B cell (primary cell): ENCODE measurements around the gene CHPF2. TPM values are rescaled to one million over a fixed set of nuclear protein-coding genes. Genes with fewer than 3 reads are reported as not detected.

Experiments
- ATAC-seq: fragments of 200-7000 bp; cut with Tn5 transposase; one replicate; pipeline ENCODE4 v1.10.0; 2021; ENCODE audit warnings: low read depth, mild to moderate bottlenecking, moderate number of reproducible peaks, moderate library complexity
- CTCF ChIA-PET: fragments of 350-600 bp; sonication (Branson Sonifier 250); formaldehyde crosslinking; loops from one replicate; lab custom pipeline; 2021; ENCODE audit warnings: antibody characterized with exemption, inconsistent platforms; lab: Charles Lee
- POLR2A ChIA-PET: fragments of 350-600 bp; sonication (Branson Sonifier 250); formaldehyde crosslinking; loops from one replicate; lab custom pipeline; 2021; ENCODE audit warnings: antibody characterized with exemption; lab: Charles Lee
- DNase-seq: peaks from one replicate; pipeline ENCODE4 v3.0.0; 2013
- H2AFZ ChIP-seq: 2 replicates; pipeline ENCODE4 v1.6.1; 2012; ENCODE audit warnings: mild to moderate bottlenecking, low read depth, low read length; ENCODE audit not compliant: insufficient read depth, poor library complexity, severe bottlenecking
- H3K27ac ChIP-seq, 2 donors: 1 replicate in 1 of 2; 2 replicates in 1 of 2; pipeline ENCODE4 v1.5.1; 2012 to 2013; ENCODE audit warnings: low read length in 2 of 2, mild to moderate bottlenecking in 2 of 2, moderate library complexity in 1 of 2
- H3K27me3 ChIP-seq, 4 experiments: fragments of 200-600 bp in 1 of 4; sonication (generic) in 1 of 4; replicated peaks in 1 of 4; 1 replicate in 2 of 4; 2 replicates in 2 of 4; pipeline versions ENCODE4 v1.6.1 to v1.7.0; 2013 to 2016; ENCODE audit warnings: low read length in 3 of 4, mild to moderate bottlenecking in 2 of 4, mixed read lengths in 1 of 4, moderate library complexity in 1 of 4; ENCODE audit not compliant: insufficient read depth in 4 of 4, control insufficient read depth in 3 of 4; ENCODE audit errors: control extremely low read depth in 1 of 4
- H3K36me3 ChIP-seq, 2 experiments: replicated peaks in 1 of 2; 1 replicate in 1 of 2; 2 replicates in 1 of 2; pipeline versions ENCODE4 v1.6.1 to v1.7.1; 2013; ENCODE audit warnings: low read length in 1 of 2; ENCODE audit not compliant: insufficient read depth in 2 of 2, control insufficient read depth in 1 of 2; ENCODE audit errors: control extremely low read depth in 1 of 2, extremely low read depth in 1 of 2
- H3K4me1 ChIP-seq, 2 donors: fragments of 200-600 bp in 1 of 2; sonication (generic) in 1 of 2; 1 replicate in 1 of 2; 2 replicates in 1 of 2; pipeline versions ENCODE4 v1.5.1 to v1.6.1; 2013 to 2017; ENCODE audit warnings: low read length in 2 of 2; ENCODE audit not compliant: control insufficient read depth in 2 of 2, insufficient read depth in 2 of 2
- H3K4me2 ChIP-seq: replicated peaks from 2 replicates; pipeline ENCODE3; 2012; ENCODE audit warnings: mild to moderate bottlenecking, low read depth, low read length; ENCODE audit not compliant: poor library complexity, severe bottlenecking
- H3K4me3 ChIP-seq, 5 experiments: fragments of 200-600 bp in 1 of 5; sonication (generic) in 1 of 5; 1 replicate in 3 of 5; 2 replicates in 2 of 5; pipeline versions ENCODE4 v1.5.1 to v1.7.0; 2011 to 2016; ENCODE audit warnings: low read length in 4 of 5, mild to moderate bottlenecking in 4 of 5, low read depth in 2 of 5, control low read depth in 1 of 5, moderate library complexity in 1 of 5; ENCODE audit not compliant: insufficient read depth in 1 of 5; ENCODE audit errors: control extremely low read depth in 1 of 5, extremely low read depth in 1 of 5
- H3K79me2 ChIP-seq: fragments of 200-600 bp; sonication (generic); one replicate; pipeline ENCODE4 v1.6.0; 2016; ENCODE audit warnings: low read length; ENCODE audit not compliant: control insufficient read depth, insufficient read depth
- H3K9ac ChIP-seq: fragments of 200-600 bp; sonication (generic); 2 replicates; pipeline ENCODE4 v1.6.1; 2017; ENCODE audit warnings: mild to moderate bottlenecking, low read length, moderate library complexity
- H3K9me3 ChIP-seq, 3 donors: one replicate each; pipeline versions ENCODE4 v1.6.1 to v1.7.1; 2013; ENCODE audit warnings: low read length in 2 of 3; ENCODE audit not compliant: control insufficient read depth in 2 of 3, insufficient read depth in 1 of 3; ENCODE audit errors: control extremely low read depth in 1 of 3
- H4K20me1 ChIP-seq: 2 replicates; pipeline ENCODE4 v1.6.0; 2012; ENCODE audit warnings: mild to moderate bottlenecking, low read length; ENCODE audit not compliant: insufficient read depth, control insufficient read depth, poor library complexity, severe bottlenecking
- H3K27ac Mint-ChIP-seq: one replicate; pipeline ENCODE4 v1.8.0; 2021; ENCODE audit warnings: mixed read lengths
- H3K27me3 Mint-ChIP-seq: one replicate; pipeline ENCODE4 v1.8.0; 2021; ENCODE audit warnings: mixed read lengths
- H3K4me1 Mint-ChIP-seq: one replicate; pipeline ENCODE4 v1.8.0; 2021; ENCODE audit warnings: mixed read lengths
- H3K4me3 Mint-ChIP-seq: one replicate; pipeline ENCODE4 v1.8.0; 2021; ENCODE audit warnings: mixed read lengths
- H3K9me3 Mint-ChIP-seq: one replicate; pipeline ENCODE4 v1.8.0; 2022; ENCODE audit warnings: mixed read lengths; ENCODE audit not compliant: insufficient read depth
- EZH2 ChIP-seq: IDR thresholded peaks from 2 replicates; pipeline ENCODE4 v1.6.1; 2012; ENCODE audit warnings: borderline replicate concordance, low read depth, mild to moderate bottlenecking, moderate library complexity, low read length; ENCODE audit not compliant: insufficient read depth, poor library complexity, severe bottlenecking
- WGBS: methylation state at CpG from one replicate; pipeline ENCODE4 v1.1.5; 2013; ENCODE audit warnings: missing lambda C conversion rate; ENCODE audit not compliant: insufficient coverage; 5-methylcytosine and 5-hydroxymethylcytosine counted together
- intact Hi-C: fragments of 100-400 bp; cut with micrococcal nuclease; formaldehyde crosslinking; loops from one replicate; pipeline ENCODE4 v1.10.0; 2022
- polyA plus RNA-seq: library from polyadenylated mRNA; depleted of rRNA; stranded (reverse); fragments of >200 nt; gene quantifications from 2 replicates; pipeline ENCODE4 v1.2.3, GENCODE V29; 2012
- total RNA-seq, 2 donors: library from RNA; stranded (reverse); fragments of 120-200 nt in 1 of 2; gene quantifications; 1 replicate in 1 of 2; 2 replicates in 1 of 2; pipeline versions ENCODE4 v1.2.3 to v1.2.4, GENCODE V29; 2013 to 2022
- TF ChIP-seq, protein P1 (sequence below): fragments of 200-600 bp; IDR thresholded peaks from one replicate; pipeline ENCODE4 v1.8.0; 2022; ENCODE audit warnings: antibody characterized with exemption, mild to moderate bottlenecking

Gene CHPF2
- total and polyA plus RNA-seq, 2 donors (not counting 1 experiment from before 2014, with no cell fraction given): 39.4 to 39.9 TPM

DNA sequence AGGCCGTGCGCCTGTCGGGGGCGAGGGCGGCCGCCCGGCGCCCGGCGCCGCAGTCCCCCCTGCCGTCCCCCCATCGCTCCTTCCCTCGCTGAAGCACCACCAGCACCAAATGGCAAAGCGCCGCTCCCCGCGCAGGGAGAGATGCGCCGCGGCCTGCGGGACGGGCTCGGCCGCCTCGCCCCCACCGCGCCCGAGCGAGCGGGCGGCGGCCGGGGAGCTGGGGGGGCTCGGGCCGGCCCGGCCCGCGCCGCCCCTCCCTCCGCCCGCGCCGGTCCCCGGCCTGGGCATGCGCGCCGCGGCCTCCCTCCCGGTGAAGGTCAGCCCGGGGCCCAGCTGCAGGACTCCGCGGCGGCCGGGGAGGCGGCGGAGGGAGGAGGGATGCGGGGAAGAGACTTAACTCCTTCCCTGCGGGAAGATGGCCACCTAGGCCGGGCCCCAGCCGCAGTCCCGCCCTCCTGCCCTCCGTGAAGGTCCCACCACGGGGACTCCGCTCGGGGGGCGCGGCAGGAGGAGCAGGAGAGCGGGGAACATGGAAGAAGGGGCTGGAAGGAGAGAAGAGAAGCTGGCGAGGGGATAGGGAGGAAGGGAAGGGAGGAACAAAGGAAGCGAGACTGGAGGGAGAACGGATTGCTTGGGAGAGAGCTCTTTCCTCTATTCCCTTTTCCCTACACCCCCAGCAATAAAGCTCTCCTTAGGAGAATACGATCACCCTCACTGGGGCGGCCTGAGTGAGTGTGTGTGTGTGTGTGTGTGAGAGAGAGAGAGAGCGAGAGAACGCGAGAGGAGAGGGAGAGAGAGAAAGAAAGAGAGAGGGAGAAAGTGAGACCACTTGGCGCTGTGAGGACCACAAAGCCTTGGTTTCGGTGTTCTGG lies 19.6 kb downstream of the CHPF2 start:
- Histone ChIP-seq H3K4me1 (peaks cover 23 to 30% of the 10 kb centered on the region in 2 donors), H3K27ac (no peak overlapping the region), H3K9ac (peak overlapping the region; percentile 48), H3K4me3 (peak overlapping the region in 4 of 5 experiments; percentile 19 to 47 (median 41)), H2AFZ (peak overlapping the region; percentile 70), H3K9me3 (peaks cover 0 to under 1% (median 0%) of the 10 kb centered on the region in 3 donors), H4K20me1 (no peaks in the 10 kb centered on the region), H3K4me2 (peak overlapping the region; percentile 87), H3K79me2 (no peaks in the 10 kb centered on the region), H3K36me3 (no peaks in the 10 kb centered on the region), H3K27me3 (peaks cover 0 to 52% (median 20%) of the 10 kb centered on the region in 4 experiments)
- ChIA-PET POLR2A (interaction anchor here (0.6 to 0.9 kb wide), 3 partner anchors 19 to 123 kb away, joined by 3 read pairs; partner anchors contain the start of genes ABCF2 and CHPF2), CTCF (interaction anchor here (2.0 kb wide), 1 partner anchor 8 kb away, joined by 8 read pairs; no protein-coding TSS in a partner anchor)
- Mint-ChIP-seq H3K27ac (no peak overlapping the region), H3K4me1 (peaks cover 31% of the 10 kb centered on the region), H3K27me3 (peaks cover 57% of the 10 kb centered on the region), H3K9me3 (no peaks in the 10 kb centered on the region), H3K4me3 (peak overlapping the region; percentile 86)
- TF ChIP-seq, protein P1, sequence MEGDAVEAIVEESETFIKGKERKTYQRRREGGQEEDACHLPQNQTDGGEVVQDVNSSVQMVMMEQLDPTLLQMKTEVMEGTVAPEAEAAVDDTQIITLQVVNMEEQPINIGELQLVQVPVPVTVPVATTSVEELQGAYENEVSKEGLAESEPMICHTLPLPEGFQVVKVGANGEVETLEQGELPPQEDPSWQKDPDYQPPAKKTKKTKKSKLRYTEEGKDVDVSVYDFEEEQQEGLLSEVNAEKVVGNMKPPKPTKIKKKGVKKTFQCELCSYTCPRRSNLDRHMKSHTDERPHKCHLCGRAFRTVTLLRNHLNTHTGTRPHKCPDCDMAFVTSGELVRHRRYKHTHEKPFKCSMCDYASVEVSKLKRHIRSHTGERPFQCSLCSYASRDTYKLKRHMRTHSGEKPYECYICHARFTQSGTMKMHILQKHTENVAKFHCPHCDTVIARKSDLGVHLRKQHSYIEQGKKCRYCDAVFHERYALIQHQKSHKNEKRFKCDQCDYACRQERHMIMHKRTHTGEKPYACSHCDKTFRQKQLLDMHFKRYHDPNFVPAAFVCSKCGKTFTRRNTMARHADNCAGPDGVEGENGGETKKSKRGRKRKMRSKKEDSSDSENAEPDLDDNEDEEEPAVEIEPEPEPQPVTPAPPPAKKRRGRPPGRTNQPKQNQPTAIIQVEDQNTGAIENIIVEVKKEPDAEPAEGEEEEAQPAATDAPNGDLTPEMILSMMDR: no peak
- no peak for TF ChIP-seq EZH2
- under 1% methylated on average over 59 of the region's 79 CpGs for WGBS
- ATAC-seq (peak; percentile 26), DNase-seq (peak; percentile 65)
- intact Hi-C loops: no loop called here

DNA sequence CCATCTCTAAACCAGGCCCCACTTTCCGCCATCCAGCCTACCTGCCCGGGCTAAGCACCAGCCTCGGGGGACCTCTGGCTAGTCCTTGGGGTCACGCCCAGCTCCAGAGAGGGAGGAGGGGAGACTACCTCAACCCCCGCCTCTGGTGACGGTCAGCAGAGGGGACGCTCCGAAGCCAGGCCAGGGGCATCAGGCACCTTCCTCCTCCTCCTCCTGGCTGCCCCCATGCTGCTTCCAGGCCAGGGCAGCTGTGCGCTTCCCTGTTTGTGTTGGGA lies 20.2 kb downstream of the CHPF2 start:
- H3K27ac ChIP-seq: no peak overlapping the region
- CTCF ChIA-PET: interaction anchor here (2.0 kb wide), 1 partner anchor 9 kb away, joined by 8 read pairs; no protein-coding TSS in a partner anchor
- peaks cover 20 to 28% of the 10 kb centered on the region in 2 donors for H3K4me1 ChIP-seq
- H3K4me2 ChIP-seq: peak overlapping the region; percentile 87
- peak overlapping the region; percentile 86 for H3K4me3 Mint-ChIP-seq
- intact Hi-C loops: no loop called here
- peaks cover 0 to 47% (median 17%) of the 10 kb centered on the region in 4 experiments for H3K27me3 ChIP-seq
- H3K27me3 Mint-ChIP-seq: peaks cover 60% of the 10 kb centered on the region
- ATAC-seq (no peak), DNase-seq (no peak)
- TF ChIP-seq, protein P1: no peak
- TF ChIP-seq EZH2: no peak
- no peak overlapping the region for H3K9ac ChIP-seq
- no peak overlapping the region for H2AFZ ChIP-seq
- H3K79me2 ChIP-seq: no peaks in the 10 kb centered on the region
- H3K9me3 Mint-ChIP-seq: no peaks in the 10 kb centered on the region
- peaks cover 29% of the 10 kb centered on the region for H3K4me1 Mint-ChIP-seq
- no CpG with 5 or more reads among the region's 9 CpGs for WGBS
- H3K9me3 ChIP-seq: no peaks in the 10 kb centered on the region
- H3K4me3 ChIP-seq: no peak overlapping the region
- POLR2A ChIA-PET: interaction anchor here (0.6 to 0.9 kb wide), 2 partner anchors 20 to 123 kb away, joined by 3 read pairs; partner anchors contain the start of gene CHPF2
- H4K20me1 ChIP-seq: no peaks in the 10 kb centered on the region
- H3K36me3 ChIP-seq: no peaks in the 10 kb centered on the region
- no peak overlapping the region for H3K27ac Mint-ChIP-seq
